Loucy (cell line): Measurements from ENCODE around the gene WASL.

ENCODE experiments used
- H2AFZ ChIP-seq: fragments of 200-600 bp; sonication (generic); 2 replicates; pipeline ENCODE4 v1.6.0; 2016; ENCODE audit warnings: antibody characterized with exemption, mild to moderate bottlenecking, low read length, moderate library complexity
- H3F3A ChIP-seq: fragments of 200-600 bp; 2 replicates; pipeline ENCODE4 v1.6.0; 2016; ENCODE audit warnings: antibody characterized with exemption, low read depth, mild to moderate bottlenecking
- H3K27me3 ChIP-seq: fragments of 200-600 bp; sonication (generic); 2 replicates; pipeline ENCODE4 v1.6.1; 2014; ENCODE audit warnings: low read length, mild to moderate bottlenecking; ENCODE audit not compliant: insufficient read depth, poor library complexity, severe bottlenecking
- H3K36me3 ChIP-seq: fragments of 200-600 bp; sonication (generic); 2 replicates; pipeline ENCODE4 v1.6.1; 2016; ENCODE audit warnings: low read length; ENCODE audit not compliant: insufficient read depth
- H3K4me1 ChIP-seq: fragments of 200-600 bp; sonication (generic); 2 replicates; pipeline ENCODE4 v1.5.1; 2014; ENCODE audit warnings: low read length, mild to moderate bottlenecking; ENCODE audit not compliant: insufficient read depth, poor library complexity, severe bottlenecking
- H3K4me2 ChIP-seq: fragments of 200-600 bp; sonication (generic); 2 replicates; pipeline ENCODE4 v1.6.0; 2014; ENCODE audit warnings: antibody characterized with exemption, low read length, low read depth, mild to moderate bottlenecking; ENCODE audit not compliant: poor library complexity, severe bottlenecking
- H3K4me3 ChIP-seq: fragments of 200-600 bp; sonication (generic); 2 replicates; pipeline ENCODE4 v1.5.1; 2014; ENCODE audit warnings: low read length, mild to moderate bottlenecking, mixed read lengths; ENCODE audit not compliant: poor library complexity, severe bottlenecking
- H3K79me2 ChIP-seq: fragments of 200-600 bp; sonication (generic); 2 replicates; pipeline ENCODE4 v1.6.1; 2014; ENCODE audit warnings: low read length; ENCODE audit not compliant: insufficient read depth
- H3K9ac ChIP-seq: fragments of 200-600 bp; sonication (generic); 2 replicates; pipeline ENCODE4 v1.6.0; 2014; ENCODE audit warnings: mild to moderate bottlenecking, low read depth, low read length, moderate library complexity; ENCODE audit not compliant: poor library complexity, severe bottlenecking
- H3K9me2 ChIP-seq: fragments of 200-600 bp; sonication (generic); replicated peaks from 2 replicates; pipeline ENCODE4 v1.6.1; 2016; ENCODE audit warnings: low read depth, low read length, mixed read lengths
- H3K9me3 ChIP-seq: fragments of 200-600 bp; sonication (generic); 2 replicates; pipeline ENCODE4 v1.6.1; 2014; ENCODE audit warnings: mild to moderate bottlenecking, antibody characterized with exemption, low read length, low read depth; ENCODE audit not compliant: insufficient read depth
- H4K20me1 ChIP-seq: fragments of 200-600 bp; sonication (generic); 2 replicates; pipeline ENCODE4 v1.6.0; 2014; ENCODE audit warnings: antibody characterized with exemption, low read length, mild to moderate bottlenecking; ENCODE audit not compliant: insufficient read depth, poor library complexity, severe bottlenecking
- CTCF ChIP-seq: fragments of 200-600 bp; sonication (generic); conservative IDR thresholded peaks from 2 replicates; pipeline ENCODE4 v1.5.1; 2014; ENCODE audit warnings: mild to moderate bottlenecking, antibody characterized with exemption, low read length
- EZH2phosphoT487 ChIP-seq: fragments of 200-600 bp; IDR thresholded peaks from 2 replicates; pipeline ENCODE4 v1.6.1; 2018; ENCODE audit warnings: antibody characterized with exemption, mild to moderate bottlenecking, moderate library complexity, borderline replicate concordance

The WASL gene

GRCh38 chr7:123735539-123735938 lies 13.3 kb downstream of the WASL start:
- Histone ChIP-seq H2AFZ (no peak overlapping the region), H3K36me3 (no peaks in the 10 kb centered on the region), H3K4me3 (no peak overlapping the region), H3K4me1 (peaks cover 3% of the 10 kb centered on the region), H3K9ac (no peak overlapping the region), H3K79me2 (peaks cover 91% of the 10 kb centered on the region), H3K27me3 (no peaks in the 10 kb centered on the region), H3K9me2 (no peaks in the 10 kb centered on the region), H3F3A (no peaks in the 10 kb centered on the region; the same call in 1 of the 2 replicates), H3K9me3 (no peaks in the 10 kb centered on the region), H3K4me2 (no peak overlapping the region), H4K20me1 (peaks cover 58% of the 10 kb centered on the region)
- TF ChIP-seq CTCF: no peak
- no peak for TF ChIP-seq EZH2phosphoT487

GRCh38 chr7:123734498-123734897 lies 14.3 kb downstream of the WASL start:
- Histone ChIP-seq H3K4me3 (no peak overlapping the region), H3K4me2 (no peak overlapping the region), H3K4me1 (peaks cover 3% of the 10 kb centered on the region), H3K9ac (no peak overlapping the region), H3K36me3 (no peaks in the 10 kb centered on the region), H3K79me2 (peaks cover 96% of the 10 kb centered on the region), H3K9me2 (no peaks in the 10 kb centered on the region), H2AFZ (no peak overlapping the region), H3F3A (no peaks in the 10 kb centered on the region; the same call in 1 of the 2 replicates), H4K20me1 (peaks cover 57% of the 10 kb centered on the region), H3K27me3 (no peaks in the 10 kb centered on the region), H3K9me3 (no peaks in the 10 kb centered on the region)
- no peak for TF ChIP-seq CTCF
- TF ChIP-seq EZH2phosphoT487: no peak

GRCh38 chr7:123732413-123733091 lies 16.3 kb downstream of the WASL start:
- H3K4me3 ChIP-seq: no peak overlapping the region
- H3K9ac ChIP-seq: no peak overlapping the region
- no peaks in the 10 kb centered on the region for H3K36me3 ChIP-seq
- no peaks in the 10 kb centered on the region for H3K27me3 ChIP-seq
- H4K20me1 ChIP-seq: peaks cover 52% of the 10 kb centered on the region
- TF ChIP-seq CTCF (no peak), EZH2phosphoT487 (no peak)
- H3K4me1 ChIP-seq: peaks cover 3% of the 10 kb centered on the region
- H3K4me2 ChIP-seq: no peak overlapping the region
- no peaks in the 10 kb centered on the region for H3K9me3 ChIP-seq
- no peaks in the 10 kb centered on the region for H3K9me2 ChIP-seq
- H3K79me2 ChIP-seq: peaks cover 97% of the 10 kb centered on the region
- no peaks in the 10 kb centered on the region; the same call in 1 of the 2 replicates for H3F3A ChIP-seq
- no peak overlapping the region for H2AFZ ChIP-seq
